Endothelial cell of umbilical vein (primary cell): ENCODE results near the gene PRKCZ. TPM values are rescaled to one million over a fixed set of nuclear protein-coding genes. Genes with fewer than 3 reads are reported as not detected.

Experiments
- BruUV-seq: library from RNA; stranded (reverse); fragments of 400-500 nt; replicated peaks from 2 replicates; lab custom pipeline; 2021; lab: Mats Ljungman, UMichigan
- CTCF ChIA-PET: fragments of 300-600, 350-600 bp; sonication (Branson Sonifier 250); formaldehyde crosslinking; loops from one replicate; lab custom pipeline; 2021; ENCODE audit warnings: antibody characterized with exemption, inconsistent platforms; lab: Charles Lee
- POLR2A ChIA-PET: fragments of 300-600, 350-600 bp; sonication (Branson Sonifier 250); formaldehyde crosslinking; loops from one replicate; lab custom pipeline; 2021; ENCODE audit warnings: antibody characterized with exemption, inconsistent platforms; lab: Charles Lee
- DNase-seq: peaks from one replicate; pipeline ENCODE4 v3.0.0-alpha.2; 2011; ENCODE audit warnings: low read depth, low spot score
- FAIRE-seq: peaks from 2 replicates; lab custom pipeline; 2011; peaks lifted over from hg19 to GRCh38; lab: Jason Lieb, UNC
- H2AFZ ChIP-seq: 2 replicates; pipeline ENCODE4 v1.6.0; 2012; ENCODE audit warnings: low read depth, low read length, control low read depth, inconsistent platforms
- H3K27ac ChIP-seq: 2 replicates; pipeline ENCODE4 v1.5.1; 2011; ENCODE audit warnings: low read depth, mild to moderate bottlenecking, control low read depth, low read length, moderate library complexity; ENCODE audit not compliant: insufficient read depth
- H3K27me3 ChIP-seq, 2 experiments: 2 replicates each; pipeline versions ENCODE4 v1.6.0 to v1.6.1; 2011; ENCODE audit warnings: low read length in 2 of 2, mixed read lengths in 1 of 2; ENCODE audit not compliant: control insufficient read depth in 2 of 2, insufficient read depth in 2 of 2
- H3K36me3 ChIP-seq, 2 experiments: 2 replicates in 1 of 2; 3 replicates in 1 of 2; pipeline ENCODE4 v1.5.1; 2011; ENCODE audit warnings: low read length in 2 of 2, mild to moderate bottlenecking in 1 of 2, moderate library complexity in 1 of 2; ENCODE audit not compliant: control insufficient read depth in 2 of 2, insufficient read depth in 2 of 2; ENCODE audit errors: extremely low read depth in 1 of 2
- H3K4me1 ChIP-seq: 3 replicates; pipeline ENCODE4 v1.5.1; 2011; ENCODE audit warnings: mild to moderate bottlenecking, low read length; ENCODE audit not compliant: control insufficient read depth, insufficient read depth; ENCODE audit errors: extremely low read depth
- H3K4me2 ChIP-seq: 2 replicates; pipeline ENCODE4 v1.6.1; 2011; ENCODE audit warnings: low read length, control low read depth, mixed read lengths; ENCODE audit not compliant: insufficient read depth
- H3K4me3 ChIP-seq, 3 experiments: fragments of 200-600 bp in 1 of 3; sonication (generic), shearing (Covaris generic) in 1 of 3; replicated peaks in 1 of 3; 2 replicates each; pipeline ENCODE4 v1.5.1; 2011 to 2016; ENCODE audit warnings: control low read depth in 3 of 3, low read length in 3 of 3, mild to moderate bottlenecking in 2 of 3, inconsistent platforms in 1 of 3, low read depth in 1 of 3, moderate library complexity in 1 of 3; ENCODE audit not compliant: insufficient read depth in 1 of 3
- H3K79me2 ChIP-seq: 2 replicates; pipeline ENCODE4 v1.6.0; 2012; ENCODE audit warnings: low read length, inconsistent platforms; ENCODE audit not compliant: control insufficient read depth, insufficient read depth
- H3K9ac ChIP-seq: replicated peaks from 2 replicates; pipeline ENCODE3; 2011; ENCODE audit warnings: low read length, control low read depth; ENCODE audit not compliant: insufficient read depth; ENCODE audit errors: extremely low read depth
- H3K9me1 ChIP-seq: replicated peaks from 3 replicates; pipeline ENCODE4 v1.6.0; 2011; ENCODE audit warnings: mild to moderate bottlenecking, low read length; ENCODE audit not compliant: control insufficient read depth, insufficient read depth; ENCODE audit errors: extremely low read depth
- H3K9me3 ChIP-seq: replicated peaks from 2 replicates; pipeline ENCODE4 v1.5.1; 2012; ENCODE audit warnings: low read length, inconsistent platforms; ENCODE audit not compliant: control insufficient read depth, insufficient read depth
- H4K20me1 ChIP-seq: replicated peaks from 2 replicates; pipeline ENCODE3; 2011; ENCODE audit warnings: mild to moderate bottlenecking, low read length; ENCODE audit not compliant: control insufficient read depth, insufficient read depth; ENCODE audit errors: extremely low read depth
- FOS ChIP-seq: IDR thresholded peaks from 2 replicates; pipeline ENCODE4 v1.6.1; 2011; ENCODE audit warnings: mild to moderate bottlenecking, low read length, moderate library complexity, borderline replicate concordance; ENCODE audit not compliant: insufficient read depth
- dilution Hi-C: fragments of 300-500 bp; cut with MboI; formaldehyde crosslinking; loops from one replicate; pipeline ENCODE4 v1.15.0; 2019; ENCODE audit warnings: low sequenced_read_pairs; ENCODE audit not compliant: extremely low pct_ligation_motif_present
- intact Hi-C: fragments of 100-400 bp; cut with micrococcal nuclease; formaldehyde crosslinking; loops from one replicate; pipeline ENCODE4 v1.10.0; 2022
- polyA plus RNA-seq, 4 experiments: library from polyadenylated mRNA; depleted of rRNA in 3 of 4; stranded (reverse) in 3 of 4; unstranded in 1 of 4; fragments of >200 nt; gene quantifications; 2 replicates each; pipeline versions ENCODE4 v1.2.1 to v1.2.3, GENCODE V29; 2011 to 2012; ENCODE audit warnings: missing spikeins in 1 of 4
- total RNA-seq: library from RNA; stranded (reverse); gene quantifications from 2 replicates; pipeline ENCODE4 v1.2.3, GENCODE V29; 2021
- TF ChIP-seq, protein P1 (sequence below), 2 donors: IDR thresholded peaks; 1 replicate in 1 of 2; 2 replicates in 1 of 2; pipeline ENCODE4 v1.5.1; 2011; ENCODE audit warnings: low read length in 2 of 2, mild to moderate bottlenecking in 2 of 2, moderate library complexity in 2 of 2, control low read depth in 1 of 2, inconsistent platforms in 1 of 2, low read depth in 1 of 2; ENCODE audit not compliant: insufficient read depth in 1 of 2; ENCODE audit errors: extremely low read depth in 1 of 2

Gene PRKCZ
- total and polyA plus RNA-seq, 2 donors (not counting 3 experiments of a cell fraction or from before 2014, with no cell fraction given): 0.22 to 1.7 TPM

- Histone ChIP-seq H2AFZ (no peak overlapping the region), H3K27ac (no peak overlapping the region)
These were observed 143.5 kb downstream of the PRKCZ start for GRCh38 chr1:2193514-2194281.

More at GRCh38 chr1:2193514-2194281, 143.5 kb downstream of the PRKCZ start:
- Histone ChIP-seq H3K9me3 (no peaks in the 10 kb centered on the region), H3K36me3 (no peaks in the 10 kb centered on the region), H3K9ac (no peak overlapping the region), H3K4me3 (peak overlapping the region in 1 of 3 experiments; percentile 73), H3K4me1 (peaks cover 18% of the 10 kb centered on the region), H4K20me1 (no peaks in the 10 kb centered on the region), H3K9me1 (no peaks in the 10 kb centered on the region), H3K27me3 (no peaks in the 10 kb centered on the region), H3K4me2 (peak overlapping the region; percentile 68), H3K79me2 (peaks cover 13% of the 10 kb centered on the region)
- no peak for TF ChIP-seq FOS
- TF ChIP-seq, protein P1, sequence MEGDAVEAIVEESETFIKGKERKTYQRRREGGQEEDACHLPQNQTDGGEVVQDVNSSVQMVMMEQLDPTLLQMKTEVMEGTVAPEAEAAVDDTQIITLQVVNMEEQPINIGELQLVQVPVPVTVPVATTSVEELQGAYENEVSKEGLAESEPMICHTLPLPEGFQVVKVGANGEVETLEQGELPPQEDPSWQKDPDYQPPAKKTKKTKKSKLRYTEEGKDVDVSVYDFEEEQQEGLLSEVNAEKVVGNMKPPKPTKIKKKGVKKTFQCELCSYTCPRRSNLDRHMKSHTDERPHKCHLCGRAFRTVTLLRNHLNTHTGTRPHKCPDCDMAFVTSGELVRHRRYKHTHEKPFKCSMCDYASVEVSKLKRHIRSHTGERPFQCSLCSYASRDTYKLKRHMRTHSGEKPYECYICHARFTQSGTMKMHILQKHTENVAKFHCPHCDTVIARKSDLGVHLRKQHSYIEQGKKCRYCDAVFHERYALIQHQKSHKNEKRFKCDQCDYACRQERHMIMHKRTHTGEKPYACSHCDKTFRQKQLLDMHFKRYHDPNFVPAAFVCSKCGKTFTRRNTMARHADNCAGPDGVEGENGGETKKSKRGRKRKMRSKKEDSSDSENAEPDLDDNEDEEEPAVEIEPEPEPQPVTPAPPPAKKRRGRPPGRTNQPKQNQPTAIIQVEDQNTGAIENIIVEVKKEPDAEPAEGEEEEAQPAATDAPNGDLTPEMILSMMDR (IDR thresholded peaks at IDR 0.05; ENCODE audit: extremely low read depth in 1 of 2, insufficient read depth in 1 of 2, low read depth in 1 of 2, low read length in 2 of 2): no peak
- FAIRE-seq (no peak), DNase-seq (no peak)
- ChIA-PET POLR2A (no interaction called here), CTCF (interaction anchor here (2.0 to 12.3 kb wide), 3 partner anchors 19 to 189 kb away, joined by 15 to 631 read pairs (median 35); no protein-coding TSS in a partner anchor)
- intact Hi-C loops (loop anchor here (2.0 to 10.0 kb wide), 4 partner anchors 85 to 1231 kb away; partner anchors contain the start of genes MORN1 and RER1), dilution Hi-C loops (loop anchor here (10.0 kb wide), 1 partner anchor 181 kb away; no protein-coding TSS in a partner anchor)
- BruUV-seq: TSS peak; percentile 66
